ENCODE data around the gene MTARC1.

The MTARC1 gene

DNA sequence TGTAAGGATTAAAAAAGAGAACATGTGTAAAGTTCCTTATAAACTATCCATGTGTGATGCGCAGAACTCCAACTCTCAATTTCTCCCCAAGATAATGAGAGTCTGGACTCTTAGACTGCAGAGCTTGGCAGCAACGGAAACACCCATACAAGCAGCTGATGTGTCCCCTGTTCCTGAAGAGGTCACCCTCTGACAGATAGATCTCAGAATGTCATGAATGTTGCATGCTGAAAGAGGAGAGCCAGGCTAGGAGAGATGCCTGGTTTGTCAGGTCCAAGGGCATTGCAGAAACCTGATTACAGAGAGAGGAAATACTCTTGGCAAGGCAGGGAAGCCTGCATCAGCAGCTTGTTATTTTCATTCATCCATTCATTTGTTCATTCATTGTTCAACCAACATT is 24.2 kb downstream of the MTARC1 start:
- Histone ChIP-seq H3K36me3 (ENCODE audit: control insufficient read depth, insufficient read depth, low read length) (no peaks in the 10 kb centered on the region), H3K27ac (ENCODE audit: insufficient read depth, low read length, poor library complexity, severe bottlenecking) (no peak overlapping the region)

GRCh38 chr1:220811695-220812094 is 25.0 kb downstream of the MTARC1 start:
- no peaks in the 10 kb centered on the region for H3K4me1 ChIP-seq (ENCODE audit: control insufficient read depth, insufficient read depth, low read length, poor library complexity, severe bottlenecking)
- no peak overlapping the region for H3K27ac ChIP-seq (ENCODE audit: insufficient read depth, low read length, poor library complexity, severe bottlenecking)
- H3K4me3 ChIP-seq (ENCODE audit: insufficient read depth, low read depth, low read length, poor library complexity, severe bottlenecking): no peak overlapping the region
- H3K9me3 ChIP-seq (ENCODE audit: control insufficient read depth, low read length): no peaks in the 10 kb centered on the region
- no peaks in the 10 kb centered on the region for H3K27me3 ChIP-seq (replicated peaks; ENCODE audit: control insufficient read depth, insufficient read depth, low read length, poor library complexity, severe bottlenecking)
- DNase-seq: no peak
- H3K36me3 ChIP-seq (ENCODE audit: control insufficient read depth, insufficient read depth, low read length): no peaks in the 10 kb centered on the region

More for the DNA sequence above, 24.2 kb downstream of the MTARC1 start:
- Histone ChIP-seq H3K4me3 (ENCODE audit: insufficient read depth, low read depth, low read length, poor library complexity, severe bottlenecking) (no peak overlapping the region), H3K9me3 (ENCODE audit: control insufficient read depth, low read length) (no peaks in the 10 kb centered on the region), H3K4me1 (ENCODE audit: control insufficient read depth, insufficient read depth, low read length, poor library complexity, severe bottlenecking) (no peaks in the 10 kb centered on the region), H3K27me3 (replicated peaks; ENCODE audit: control insufficient read depth, insufficient read depth, low read length, poor library complexity, severe bottlenecking) (no peaks in the 10 kb centered on the region)
- no peak for DNase-seq

- DNase-seq: no peak
- Histone ChIP-seq H3K36me3 (ENCODE audit: control insufficient read depth, insufficient read depth, low read length) (no peaks in the 10 kb centered on the region), H3K9me3 (ENCODE audit: control insufficient read depth, low read length) (no peaks in the 10 kb centered on the region), H3K27ac (ENCODE audit: insufficient read depth, low read length, poor library complexity, severe bottlenecking) (no peak overlapping the region), H3K27me3 (replicated peaks; ENCODE audit: control insufficient read depth, insufficient read depth, low read length, poor library complexity, severe bottlenecking) (no peaks in the 10 kb centered on the region), H3K4me1 (ENCODE audit: control insufficient read depth, insufficient read depth, low read length, poor library complexity, severe bottlenecking) (no peaks in the 10 kb centered on the region), H3K4me3 (ENCODE audit: insufficient read depth, low read depth, low read length, poor library complexity, severe bottlenecking) (no peak overlapping the region)
Measured at GRCh38 chr1:220812308-220812707, 25.6 kb downstream of the MTARC1 start.

- no peaks in the 10 kb centered on the region for H3K36me3 ChIP-seq (ENCODE audit: control insufficient read depth, insufficient read depth, low read length)
- H3K4me3 ChIP-seq (ENCODE audit: insufficient read depth, low read depth, low read length, poor library complexity, severe bottlenecking): no peak overlapping the region
- H3K9me3 ChIP-seq (ENCODE audit: control insufficient read depth, low read length): no peaks in the 10 kb centered on the region
- DNase-seq: no peak
- no peaks in the 10 kb centered on the region for H3K27me3 ChIP-seq (replicated peaks; ENCODE audit: control insufficient read depth, insufficient read depth, low read length, poor library complexity, severe bottlenecking)
- no peaks in the 10 kb centered on the region for H3K4me1 ChIP-seq (ENCODE audit: control insufficient read depth, insufficient read depth, low read length, poor library complexity, severe bottlenecking)
- H3K27ac ChIP-seq (ENCODE audit: insufficient read depth, low read length, poor library complexity, severe bottlenecking): no peak overlapping the region
Measured at GRCh38 chr1:220813013-220813412, 26.3 kb downstream of the MTARC1 start.

DNA sequence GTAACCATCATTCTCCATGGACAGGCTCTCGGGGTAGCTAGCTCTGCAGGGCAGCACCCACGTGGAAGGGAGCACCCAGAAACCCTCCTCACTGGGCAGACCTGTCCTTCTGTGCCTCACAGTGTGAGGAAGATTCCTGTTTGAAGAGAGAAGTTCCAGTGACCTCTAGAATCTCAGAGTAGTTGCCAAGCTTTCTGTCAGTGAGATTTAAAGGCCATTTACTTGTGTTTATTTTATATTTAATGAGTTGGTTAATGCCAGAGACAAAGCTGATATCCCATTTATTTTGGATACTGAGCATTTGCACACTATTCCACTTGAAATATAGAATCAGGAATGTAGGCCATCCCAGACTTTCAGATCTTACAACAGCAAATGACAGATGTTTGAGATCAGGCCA is 28.7 kb downstream of the MTARC1 start:
- Histone ChIP-seq H3K27ac (ENCODE audit: insufficient read depth, low read length, poor library complexity, severe bottlenecking) (no peak overlapping the region), H3K27me3 (replicated peaks; ENCODE audit: control insufficient read depth, insufficient read depth, low read length, poor library complexity, severe bottlenecking) (no peaks in the 10 kb centered on the region)

GRCh38 chr1:220817907-220818306 is 31.2 kb downstream of the MTARC1 start:
- Histone ChIP-seq H3K36me3 (ENCODE audit: control insufficient read depth, insufficient read depth, low read length) (no peaks in the 10 kb centered on the region), H3K4me3 (ENCODE audit: insufficient read depth, low read depth, low read length, poor library complexity, severe bottlenecking) (no peak overlapping the region), H3K27ac (ENCODE audit: insufficient read depth, low read length, poor library complexity, severe bottlenecking) (no peak overlapping the region), H3K4me1 (ENCODE audit: control insufficient read depth, insufficient read depth, low read length, poor library complexity, severe bottlenecking) (no peaks in the 10 kb centered on the region), H3K9me3 (ENCODE audit: control insufficient read depth, low read length) (no peaks in the 10 kb centered on the region), H3K27me3 (replicated peaks; ENCODE audit: control insufficient read depth, insufficient read depth, low read length, poor library complexity, severe bottlenecking) (no peaks in the 10 kb centered on the region)
- DNase-seq: no peak

More for the DNA sequence above, 28.7 kb downstream of the MTARC1 start:
- Histone ChIP-seq H3K9me3 (ENCODE audit: control insufficient read depth, low read length) (no peaks in the 10 kb centered on the region), H3K36me3 (ENCODE audit: control insufficient read depth, insufficient read depth, low read length) (no peaks in the 10 kb centered on the region), H3K4me1 (ENCODE audit: control insufficient read depth, insufficient read depth, low read length, poor library complexity, severe bottlenecking) (no peaks in the 10 kb centered on the region), H3K4me3 (ENCODE audit: insufficient read depth, low read depth, low read length, poor library complexity, severe bottlenecking) (no peak overlapping the region)
- DNase-seq: no peak

DNA sequence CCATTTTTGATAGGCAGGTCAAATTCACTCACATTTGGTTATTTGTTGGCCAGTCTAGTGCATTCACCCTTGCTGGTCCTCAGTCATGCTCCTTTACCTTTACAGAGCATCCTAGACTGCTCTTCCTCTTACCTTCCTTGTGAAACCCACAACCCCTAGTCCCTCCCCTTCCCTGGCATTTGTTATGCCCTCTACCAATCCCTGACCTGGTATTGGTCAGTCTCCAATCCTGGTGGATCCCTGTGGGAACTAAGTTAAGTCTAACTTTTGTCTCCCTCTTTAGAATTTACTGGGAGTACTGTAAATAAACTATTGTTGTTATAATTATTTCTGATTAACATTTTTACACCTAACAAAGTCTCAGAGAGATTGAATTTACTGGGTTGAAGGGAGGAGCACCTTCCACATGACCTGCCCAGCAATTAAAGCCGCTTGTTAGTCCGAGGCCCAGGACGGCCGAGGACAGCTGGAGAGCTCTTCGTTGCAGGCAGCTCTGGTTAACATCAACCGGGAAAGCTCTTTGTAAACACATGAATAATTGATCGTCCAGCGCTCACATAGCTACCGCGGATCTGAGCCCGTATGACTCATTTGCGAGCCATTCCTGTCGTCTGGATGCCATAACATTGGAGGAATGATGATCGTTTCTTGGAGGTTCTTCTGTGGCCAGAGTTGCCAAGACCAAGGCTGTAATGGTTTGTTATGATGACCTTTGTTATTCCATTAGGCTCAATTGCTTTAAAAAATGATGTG is 31.9 kb downstream of the MTARC1 start:
- no peak overlapping the region for H3K27ac ChIP-seq (ENCODE audit: insufficient read depth, low read length, poor library complexity, severe bottlenecking)
- DNase-seq: no peak
- H3K4me3 ChIP-seq (ENCODE audit: insufficient read depth, low read depth, low read length, poor library complexity, severe bottlenecking): no peak overlapping the region
- H3K4me1 ChIP-seq (ENCODE audit: control insufficient read depth, insufficient read depth, low read length, poor library complexity, severe bottlenecking): no peaks in the 10 kb centered on the region
- no peaks in the 10 kb centered on the region for H3K27me3 ChIP-seq (replicated peaks; ENCODE audit: control insufficient read depth, insufficient read depth, low read length, poor library complexity, severe bottlenecking)
- H3K36me3 ChIP-seq (ENCODE audit: control insufficient read depth, insufficient read depth, low read length): no peaks in the 10 kb centered on the region
- no peaks in the 10 kb centered on the region for H3K9me3 ChIP-seq (ENCODE audit: control insufficient read depth, low read length)

- Histone ChIP-seq H3K27ac (ENCODE audit: insufficient read depth, low read length, poor library complexity, severe bottlenecking) (no peak overlapping the region), H3K4me1 (ENCODE audit: control insufficient read depth, insufficient read depth, low read length, poor library complexity, severe bottlenecking) (no peaks in the 10 kb centered on the region), H3K27me3 (replicated peaks; ENCODE audit: control insufficient read depth, insufficient read depth, low read length, poor library complexity, severe bottlenecking) (no peaks in the 10 kb centered on the region), H3K4me3 (ENCODE audit: insufficient read depth, low read depth, low read length, poor library complexity, severe bottlenecking) (no peak overlapping the region), H3K36me3 (ENCODE audit: control insufficient read depth, insufficient read depth, low read length) (no peaks in the 10 kb centered on the region), H3K9me3 (ENCODE audit: control insufficient read depth, low read length) (no peaks in the 10 kb centered on the region)
- DNase-seq: no peak
Measured at GRCh38 chr1:220819467-220820026, 32.8 kb downstream of the MTARC1 start.

DNA sequence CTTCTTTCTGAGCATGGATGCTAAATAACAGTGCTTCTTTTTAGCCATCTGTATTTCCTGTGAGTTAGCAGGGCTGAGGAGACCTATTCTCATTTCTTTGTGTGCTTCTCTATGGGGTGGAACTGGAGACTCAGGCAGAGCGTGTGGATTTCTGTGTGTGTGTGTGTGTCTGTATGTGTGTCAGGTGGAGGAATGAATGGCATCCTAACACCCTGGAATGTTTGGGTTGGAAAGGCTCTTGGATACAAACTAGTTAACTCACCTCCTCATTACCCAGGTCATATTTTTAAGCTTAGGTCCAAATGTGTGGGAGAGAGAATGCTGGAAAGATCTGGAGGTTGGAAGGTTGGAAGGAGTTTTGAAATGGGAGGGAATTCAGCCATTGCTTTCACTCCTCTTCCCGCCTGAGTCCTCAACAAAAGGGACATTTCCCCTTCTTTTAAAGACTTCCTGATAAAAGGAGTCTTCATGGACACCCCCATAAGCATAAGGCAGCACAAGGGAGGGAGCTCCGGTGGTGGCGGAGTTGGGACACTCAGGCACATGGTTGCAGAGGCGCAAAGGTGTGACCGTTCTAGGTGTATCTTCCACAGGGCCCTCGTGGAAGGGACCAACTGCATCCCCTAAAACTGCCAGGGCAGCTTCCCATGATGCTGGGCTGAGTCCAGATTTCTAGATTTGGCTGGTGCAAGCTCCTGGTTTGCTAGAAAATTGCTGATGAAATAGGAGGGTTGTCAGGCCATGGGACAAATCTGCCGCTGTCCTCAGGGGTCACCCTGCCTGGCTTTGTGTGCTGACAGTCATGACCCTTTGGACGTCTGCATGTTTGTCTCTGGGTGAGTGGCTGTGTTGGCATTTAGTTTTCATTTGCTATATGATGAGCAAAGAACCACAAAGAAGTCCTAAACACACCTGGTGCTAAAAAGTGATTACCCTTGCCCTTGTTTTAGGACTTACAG is 37.6 kb downstream of the MTARC1 start:
- Histone ChIP-seq H3K27ac (ENCODE audit: insufficient read depth, low read length, poor library complexity, severe bottlenecking) (no peak overlapping the region), H3K4me1 (ENCODE audit: control insufficient read depth, insufficient read depth, low read length, poor library complexity, severe bottlenecking) (no peaks in the 10 kb centered on the region), H3K36me3 (ENCODE audit: control insufficient read depth, insufficient read depth, low read length) (no peaks in the 10 kb centered on the region), H3K27me3 (replicated peaks; ENCODE audit: control insufficient read depth, insufficient read depth, low read length, poor library complexity, severe bottlenecking) (peaks cover 4% of the 10 kb centered on the region), H3K4me3 (ENCODE audit: insufficient read depth, low read depth, low read length, poor library complexity, severe bottlenecking) (no peak overlapping the region), H3K9me3 (ENCODE audit: control insufficient read depth, low read length) (no peaks in the 10 kb centered on the region)
- no peak for DNase-seq

Data from effector memory CD4-positive, alpha-beta T cell (primary cell).